Measurements from ENCODE around the gene STRIP1.

DNA sequence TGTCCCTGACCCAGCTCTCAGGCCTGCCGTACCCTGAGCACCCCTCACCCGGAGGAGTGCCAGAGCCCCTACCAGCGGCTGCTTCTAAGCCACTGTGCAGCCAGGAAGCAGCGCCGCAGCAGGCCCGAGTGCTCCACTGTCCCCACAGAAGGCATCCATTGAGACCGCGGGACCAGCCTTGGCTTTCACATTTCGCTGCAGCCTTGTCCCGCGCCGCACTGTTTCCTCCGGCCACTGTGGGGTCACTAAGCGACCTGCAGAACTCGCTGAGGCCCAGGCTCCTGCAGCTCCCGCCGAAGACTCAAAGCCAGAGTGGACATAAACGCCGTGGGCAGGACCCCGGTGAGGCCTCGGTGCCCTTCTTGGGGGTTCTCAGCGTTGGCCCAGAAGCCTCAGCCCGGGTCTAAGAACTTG lies 33.1 kb downstream of the STRIP1 start:
- TF ChIP-seq, protein P1, sequence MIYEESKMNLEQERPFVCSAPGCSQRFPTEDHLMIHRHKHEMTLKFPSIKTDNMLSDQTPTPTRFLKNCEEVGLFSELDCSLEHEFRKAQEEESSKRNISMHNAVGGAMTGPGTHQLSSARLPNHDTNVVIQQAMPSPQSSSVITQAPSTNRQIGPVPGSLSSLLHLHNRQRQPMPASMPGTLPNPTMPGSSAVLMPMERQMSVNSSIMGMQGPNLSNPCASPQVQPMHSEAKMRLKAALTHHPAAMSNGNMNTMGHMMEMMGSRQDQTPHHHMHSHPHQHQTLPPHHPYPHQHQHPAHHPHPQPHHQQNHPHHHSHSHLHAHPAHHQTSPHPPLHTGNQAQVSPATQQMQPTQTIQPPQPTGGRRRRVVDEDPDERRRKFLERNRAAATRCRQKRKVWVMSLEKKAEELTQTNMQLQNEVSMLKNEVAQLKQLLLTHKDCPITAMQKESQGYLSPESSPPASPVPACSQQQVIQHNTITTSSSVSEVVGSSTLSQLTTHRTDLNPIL (CRISPR knock-in tag; IDR thresholded peaks at IDR 0.05; ENCODE audit: low read depth): no peak
- TF ChIP-seq SNAI2 (CRISPR knock-in tag; IDR thresholded peaks at IDR 0.05) (no peak), GLIS3 (CRISPR knock-in tag; IDR thresholded peaks at IDR 0.05) (no peak), ISL1 (CRISPR knock-in tag; IDR thresholded peaks at IDR 0.05) (no peak), CSDC2 (CRISPR knock-in tag; IDR thresholded peaks at IDR 0.05) (no peak), ZFP30 (CRISPR knock-in tag; IDR thresholded peaks at IDR 0.05) (no peak), PPARA (CRISPR knock-in tag; IDR thresholded peaks at IDR 0.05; ENCODE audit: borderline replicate concordance) (no peak), TOX (CRISPR knock-in tag; IDR thresholded peaks at IDR 0.05; ENCODE audit: borderline replicate concordance) (no peak), ZFP3 (CRISPR knock-in tag; IDR thresholded peaks at IDR 0.05) (no peak), ESRRG (CRISPR knock-in tag; IDR thresholded peaks at IDR 0.05) (no peak), ARNTL (CRISPR knock-in tag; IDR thresholded peaks at IDR 0.05; ENCODE audit: borderline replicate concordance, low read depth) (no peak)
- TF ChIP-seq, protein P2, sequence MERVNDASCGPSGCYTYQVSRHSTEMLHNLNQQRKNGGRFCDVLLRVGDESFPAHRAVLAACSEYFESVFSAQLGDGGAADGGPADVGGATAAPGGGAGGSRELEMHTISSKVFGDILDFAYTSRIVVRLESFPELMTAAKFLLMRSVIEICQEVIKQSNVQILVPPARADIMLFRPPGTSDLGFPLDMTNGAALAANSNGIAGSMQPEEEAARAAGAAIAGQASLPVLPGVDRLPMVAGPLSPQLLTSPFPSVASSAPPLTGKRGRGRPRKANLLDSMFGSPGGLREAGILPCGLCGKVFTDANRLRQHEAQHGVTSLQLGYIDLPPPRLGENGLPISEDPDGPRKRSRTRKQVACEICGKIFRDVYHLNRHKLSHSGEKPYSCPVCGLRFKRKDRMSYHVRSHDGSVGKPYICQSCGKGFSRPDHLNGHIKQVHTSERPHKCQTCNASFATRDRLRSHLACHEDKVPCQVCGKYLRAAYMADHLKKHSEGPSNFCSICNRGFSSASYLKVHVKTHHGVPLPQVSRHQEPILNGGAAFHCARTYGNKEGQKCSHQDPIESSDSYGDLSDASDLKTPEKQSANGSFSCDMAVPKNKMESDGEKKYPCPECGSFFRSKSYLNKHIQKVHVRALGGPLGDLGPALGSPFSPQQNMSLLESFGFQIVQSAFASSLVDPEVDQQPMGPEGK (CRISPR knock-in tag; IDR thresholded peaks at IDR 0.05; ENCODE audit: borderline replicate concordance): no peak
- TF ChIP-seq, protein P3, sequence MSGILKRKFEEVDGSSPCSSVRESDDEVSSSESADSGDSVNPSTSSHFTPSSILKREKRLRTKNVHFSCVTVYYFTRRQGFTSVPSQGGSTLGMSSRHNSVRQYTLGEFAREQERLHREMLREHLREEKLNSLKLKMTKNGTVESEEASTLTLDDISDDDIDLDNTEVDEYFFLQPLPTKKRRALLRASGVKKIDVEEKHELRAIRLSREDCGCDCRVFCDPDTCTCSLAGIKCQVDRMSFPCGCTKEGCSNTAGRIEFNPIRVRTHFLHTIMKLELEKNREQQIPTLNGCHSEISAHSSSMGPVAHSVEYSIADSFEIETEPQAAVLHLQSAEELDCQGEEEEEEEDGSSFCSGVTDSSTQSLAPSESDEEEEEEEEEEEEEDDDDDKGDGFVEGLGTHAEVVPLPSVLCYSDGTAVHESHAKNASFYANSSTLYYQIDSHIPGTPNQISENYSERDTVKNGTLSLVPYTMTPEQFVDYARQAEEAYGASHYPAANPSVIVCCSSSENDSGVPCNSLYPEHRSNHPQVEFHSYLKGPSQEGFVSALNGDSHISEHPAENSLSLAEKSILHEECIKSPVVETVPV (CRISPR knock-in tag; IDR thresholded peaks at IDR 0.05): no peak
